Smooth muscle cell (in vitro differentiated cells): ENCODE data around the gene EVI5. TPM values are rescaled to one million over a fixed set of nuclear protein-coding genes. Genes with fewer than 3 reads are reported as not detected.
A peak's percentile ranks its signal among the peaks of the same experiment; 100 is the strongest.

Source experiments
- DNase-seq: peaks from one replicate; lab custom pipeline; 2025; ENCODE audit not compliant: unreplicated experiment; lab: John Stamatoyannopoulos, UW
- H2AFZ ChIP-seq: fragments of 200-600 bp; sonication (generic); 2 replicates; pipeline ENCODE4 v1.6.0; 2016; ENCODE audit warnings: antibody characterized with exemption, low read depth, mild to moderate bottlenecking
- H3F3A ChIP-seq: fragments of 200-600 bp; sonication (generic); 2 replicates; pipeline ENCODE4 v1.6.0; 2017; ENCODE audit warnings: antibody characterized with exemption, low read depth
- H3K27ac ChIP-seq: fragments of 200-600 bp; sonication (generic); 2 replicates; pipeline ENCODE4 v1.5.1; 2016; ENCODE audit warnings: low read depth, mild to moderate bottlenecking
- H3K27me3 ChIP-seq: fragments of 200-600 bp; sonication (generic); 2 replicates; pipeline ENCODE4 v1.6.1; 2016; ENCODE audit warnings: low read depth, mild to moderate bottlenecking
- H3K36me3 ChIP-seq: fragments of 200-600 bp; sonication (generic); 2 replicates; pipeline ENCODE4 v1.5.1; 2016; ENCODE audit warnings: low read depth
- H3K4me1 ChIP-seq: fragments of 200-600 bp; sonication (generic); 2 replicates; pipeline ENCODE4 v1.5.1; 2016; ENCODE audit warnings: low read depth
- H3K4me2 ChIP-seq: fragments of 200-600 bp; sonication (generic); 2 replicates; pipeline ENCODE4 v1.6.0; 2016; ENCODE audit warnings: mild to moderate bottlenecking
- H3K4me3 ChIP-seq: fragments of 200-600 bp; sonication (generic); 2 replicates; pipeline ENCODE4 v1.5.1; 2016; ENCODE audit warnings: mild to moderate bottlenecking
- H3K79me2 ChIP-seq: fragments of 200-600 bp; sonication (generic); 2 replicates; pipeline ENCODE4 v1.6.0; 2016; ENCODE audit warnings: low read depth, mild to moderate bottlenecking
- H3K9ac ChIP-seq: fragments of 200-600 bp; sonication (generic); 2 replicates; pipeline ENCODE4 v1.6.0; 2016; ENCODE audit warnings: low read depth
- H3K9me3 ChIP-seq: fragments of 200-600 bp; sonication (generic); replicated peaks from 2 replicates; pipeline ENCODE4 v1.5.1; 2016; ENCODE audit warnings: low read depth
- H4K20me1 ChIP-seq: fragments of 200-600 bp; sonication (generic); 2 replicates; pipeline ENCODE4 v1.6.0; 2016; ENCODE audit warnings: low read depth
- CTCF ChIP-seq: fragments of 200-600 bp; sonication (generic); IDR thresholded peaks from 2 replicates; pipeline ENCODE4 v1.5.1; 2017; ENCODE audit warnings: borderline replicate concordance, mild to moderate bottlenecking, antibody characterized with exemption; ENCODE audit not compliant: insufficient read depth, poor library complexity, severe bottlenecking
- WGBS: methylation state at CpG from one replicate; pipeline ENCODE4 v1.1.7; 2016; ENCODE audit warnings: low lambda C conversion rate; 5-methylcytosine and 5-hydroxymethylcytosine counted together
- polyA plus RNA-seq: library from polyadenylated mRNA; unstranded; fragments of >200 nt; fragmentation: Nextera tagmentation; extraction: Ambion mirVana; gene quantifications from 2 replicates; pipeline ENCODE4 v1.2.1, GENCODE V29; 2016
- total RNA-seq: library from RNA; depleted of rRNA; stranded (reverse); fragments of >200 nt; gene quantifications from 2 replicates; pipeline ENCODE4 v1.2.3, GENCODE V29; 2014

The EVI5 gene
- total and polyA plus RNA-seq, 2 experiments from 2014 or later, result 35.4 to 47.6 TPM

- Histone ChIP-seq H3K79me2 (peaks cover 78% of the 10 kb centered on the region), H3K9me3 (no peaks in the 10 kb centered on the region), H4K20me1 (peaks cover 19% of the 10 kb centered on the region), H3K4me3 (no peak overlapping the region), H3F3A (no peaks in the 10 kb centered on the region), H3K4me2 (no peak overlapping the region), H2AFZ (no peak overlapping the region), H3K27me3 (no peaks in the 10 kb centered on the region), H3K36me3 (no peaks in the 10 kb centered on the region), H3K27ac (no peak overlapping the region), H3K4me1 (peaks cover 4% of the 10 kb centered on the region), H3K9ac (no peak overlapping the region)
- 100% methylated on average over 2 of the region's 2 CpGs for WGBS
- TF ChIP-seq CTCF, result no peak
- DNase-seq, result no peak
These were observed 71.0 kb downstream of the EVI5 start for GRCh38 chr1:92713939-92714338.

- Histone ChIP-seq H3K79me2 (peaks cover 81% of the 10 kb centered on the region), H3K4me3 (no peak overlapping the region), H3K36me3 (no peaks in the 10 kb centered on the region), H3K9me3 (no peaks in the 10 kb centered on the region), H3K9ac (no peak overlapping the region), H3K27me3 (no peaks in the 10 kb centered on the region), H4K20me1 (peaks cover 36% of the 10 kb centered on the region), H3K4me2 (no peak overlapping the region), H3F3A (peaks cover 6% of the 10 kb centered on the region), H3K27ac (peak overlapping the region; percentile 23), H3K4me1 (peaks cover 4% of the 10 kb centered on the region), H2AFZ (no peak overlapping the region)
- DNase-seq, result no peak
- WGBS, result 58% methylated on average over 6 of the region's 6 CpGs
- TF ChIP-seq CTCF, result no peak
These were observed 73.3 kb downstream of the EVI5 start for GRCh38 chr1:92711473-92712165.

GRCh38 chr1:92709738-92710137 is 75.2 kb downstream of the EVI5 start:
- 68% methylated on average over 4 of the region's 4 CpGs for WGBS
- H3K79me2 ChIP-seq, result peaks cover 79% of the 10 kb centered on the region
- DNase-seq, result no peak

More at GRCh38 chr1:92709738-92710137, 75.2 kb downstream of the EVI5 start:
- peaks cover 43% of the 10 kb centered on the region for H4K20me1 ChIP-seq
- peak overlapping the region; percentile 26 for H3K4me2 ChIP-seq
- H3K4me3 ChIP-seq, result no peak overlapping the region
- H3K36me3 ChIP-seq, result no peaks in the 10 kb centered on the region
- H3F3A ChIP-seq, result peaks cover 6% of the 10 kb centered on the region
- H2AFZ ChIP-seq, result no peak overlapping the region
- TF ChIP-seq CTCF, result no peak
- H3K9ac ChIP-seq, result no peak overlapping the region
- H3K4me1 ChIP-seq, result peaks cover 14% of the 10 kb centered on the region
- no peaks in the 10 kb centered on the region for H3K27me3 ChIP-seq
- H3K9me3 ChIP-seq, result no peaks in the 10 kb centered on the region
- H3K27ac ChIP-seq, result peak overlapping the region; percentile 39
